HAP-1 (cell line): ENCODE results near the gene EPHB6.

ENCODE experiments used
- DNase-seq, 2 experiments: peaks; one replicate each; pipeline ENCODE4 v3.0.0-alpha.2; 2016 to 2020; ENCODE audit warnings: low spot score in 2 of 2
- H3K27me3 ChIP-seq: fragments of 250-450 bp; sonication (Bioruptor Pico); 2 replicates; pipeline ENCODE4 v1.5.1; 2020; ENCODE audit warnings: low read depth, mild to moderate bottlenecking, moderate library complexity
- H3K36me3 ChIP-seq: fragments of 250-450 bp; sonication (Bioruptor Pico); replicated peaks from 2 replicates; pipeline ENCODE4 v1.5.1; 2020; ENCODE audit warnings: mild to moderate bottlenecking
- H3K4me1 ChIP-seq: fragments of 250-450 bp; sonication (Bioruptor Pico); 2 replicates; pipeline ENCODE4 v1.5.1; 2020; ENCODE audit warnings: mild to moderate bottlenecking
- H3K4me3 ChIP-seq: fragments of 250-450 bp; sonication (Bioruptor Pico); 2 replicates; pipeline ENCODE4 v1.5.1; 2020; ENCODE audit warnings: mild to moderate bottlenecking, moderate library complexity
- H3K9me3 ChIP-seq: fragments of 250-450 bp; sonication (Bioruptor Pico); 2 replicates; pipeline ENCODE4 v1.5.1; 2020; ENCODE audit warnings: mild to moderate bottlenecking, moderate library complexity
- in situ Hi-C: fragments of 300-500 bp; cut with MboI; formaldehyde crosslinking; loops from 3 replicates; pipeline ENCODE4 v1.14.3; 2020; ENCODE audit warnings: low sequenced_read_pairs, inconsistent platforms, mixed read lengths

EPHB6 gene

DNA sequence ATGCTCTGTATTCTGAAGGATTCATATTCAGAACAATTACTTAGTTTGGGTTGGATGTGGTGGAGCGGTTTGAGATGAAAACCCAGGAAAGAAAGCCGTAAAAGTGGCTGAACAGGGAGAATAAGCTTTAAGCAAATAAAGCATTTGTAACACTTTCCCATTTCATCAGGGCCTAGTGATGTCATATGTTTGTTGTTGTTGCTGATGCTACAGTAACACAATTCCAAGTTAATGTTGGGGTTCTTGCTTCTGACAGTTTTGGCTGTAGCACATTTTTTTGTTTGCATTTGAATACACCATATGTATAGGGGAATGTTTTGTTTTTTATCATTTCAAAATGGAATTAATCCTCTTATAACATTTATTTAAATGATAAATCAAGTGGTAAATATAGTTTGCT, 40.4 kb upstream of the EPHB6 start:
- Histone ChIP-seq H3K9me3 (no peaks in the 10 kb centered on the region), H3K4me3 (no peak overlapping the region), H3K36me3 (no peaks in the 10 kb centered on the region), H3K4me1 (no peaks in the 10 kb centered on the region), H3K27me3 (peaks cover 4% of the 10 kb centered on the region)
- no peak for DNase-seq
- in situ Hi-C loops, result no loop called here

GRCh38 chr7:142815134-142815533, 39.7 kb upstream of the EPHB6 start:
- in situ Hi-C loops, result no loop called here
- Histone ChIP-seq H3K36me3 (no peaks in the 10 kb centered on the region), H3K9me3 (no peaks in the 10 kb centered on the region), H3K27me3 (peaks cover 4% of the 10 kb centered on the region), H3K4me3 (no peak overlapping the region), H3K4me1 (no peaks in the 10 kb centered on the region)
- DNase-seq, result no peak

DNA sequence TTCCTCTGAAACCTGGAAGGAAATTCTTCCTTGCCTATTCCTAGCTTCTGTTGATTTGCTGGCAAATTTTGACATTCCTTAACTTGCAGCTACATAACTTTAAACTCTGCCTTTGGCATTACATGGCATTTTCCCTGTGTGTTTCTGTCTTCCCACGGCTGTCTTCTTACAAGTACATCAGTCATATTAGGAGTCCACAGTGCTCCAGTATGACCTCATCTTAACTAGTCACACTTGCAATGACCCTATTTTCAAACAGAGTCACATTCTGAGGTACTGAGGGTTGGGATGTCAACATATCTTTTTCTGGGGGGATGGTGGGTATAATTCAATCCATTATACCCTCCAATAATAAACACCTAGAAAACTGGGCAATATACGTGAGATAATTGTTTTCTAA, 37.4 kb upstream of the EPHB6 start:
- Histone ChIP-seq H3K4me3 (no peak overlapping the region), H3K36me3 (no peaks in the 10 kb centered on the region), H3K27me3 (peaks cover 2% of the 10 kb centered on the region; the same call in 1 of the 2 replicates), H3K4me1 (no peaks in the 10 kb centered on the region), H3K9me3 (no peaks in the 10 kb centered on the region)
- no peak for DNase-seq
- in situ Hi-C loops, result no loop called here

DNA sequence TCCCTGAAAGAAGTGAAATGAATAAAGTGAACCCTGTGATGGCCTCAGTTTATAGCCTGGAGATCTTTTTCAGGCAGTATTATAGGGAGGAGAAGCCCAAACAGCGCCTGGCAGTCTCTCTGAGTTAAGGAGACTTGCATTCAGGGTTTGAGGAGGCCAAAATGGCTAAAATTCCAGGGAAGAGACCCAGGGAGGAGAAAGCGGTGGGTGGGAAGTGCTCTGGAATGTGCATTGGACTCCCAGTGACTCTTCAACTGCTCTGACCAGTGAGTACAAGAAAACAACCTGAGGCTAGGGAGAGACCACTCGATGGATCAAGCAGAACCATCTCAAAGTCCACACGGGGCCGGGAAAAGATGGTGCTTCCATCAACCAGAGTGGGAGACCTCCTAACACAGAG, 35.3 kb upstream of the EPHB6 start:
- in situ Hi-C loops, result no loop called here
- peaks cover 2% of the 10 kb centered on the region; the same call in 1 of the 2 replicates for H3K27me3 ChIP-seq
- no peak for DNase-seq
- no peaks in the 10 kb centered on the region for H3K9me3 ChIP-seq
- H3K36me3 ChIP-seq, result no peaks in the 10 kb centered on the region
- H3K4me1 ChIP-seq, result no peaks in the 10 kb centered on the region
- H3K4me3 ChIP-seq, result no peak overlapping the region

GRCh38 chr7:142822714-142823113, 32.2 kb upstream of the EPHB6 start:
- in situ Hi-C loops, result no loop called here
- no peaks in the 10 kb centered on the region for H3K36me3 ChIP-seq
- no peak overlapping the region for H3K4me3 ChIP-seq
- H3K4me1 ChIP-seq, result no peaks in the 10 kb centered on the region
- no peak for DNase-seq
- no peaks in the 10 kb centered on the region for H3K9me3 ChIP-seq
- no peaks in the 10 kb centered on the region; the same call in 1 of the 2 replicates for H3K27me3 ChIP-seq

DNA sequence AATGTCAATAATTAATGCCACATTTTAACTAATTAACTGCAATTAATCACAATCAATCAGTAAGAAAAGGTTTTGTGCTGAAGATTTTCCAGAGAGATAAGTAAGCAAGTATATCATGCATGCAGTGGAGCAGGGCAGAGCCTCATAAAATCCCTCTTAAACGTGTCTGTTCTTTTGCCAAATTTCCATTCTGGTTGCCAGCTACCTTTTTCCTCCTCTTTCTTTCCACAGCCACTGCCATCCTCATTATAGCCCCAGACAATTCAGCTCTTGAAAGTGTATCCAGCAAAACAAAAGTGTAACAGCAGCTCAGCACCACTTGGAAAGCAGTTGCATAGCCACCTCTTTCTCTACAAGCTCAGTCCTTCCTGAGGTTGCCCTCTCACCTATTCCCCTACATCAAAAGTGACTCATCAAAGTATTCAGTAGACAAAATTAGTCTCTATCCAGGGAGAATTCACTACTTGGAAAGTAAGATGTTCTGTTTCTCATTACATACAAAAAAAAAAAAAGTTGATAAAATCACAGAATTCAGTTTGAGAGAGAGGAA, 26.9 kb upstream of the EPHB6 start:
- H3K4me1 ChIP-seq, result no peaks in the 10 kb centered on the region
- H3K27me3 ChIP-seq, result no peaks in the 10 kb centered on the region
- H3K4me3 ChIP-seq, result no peak overlapping the region
- no peaks in the 10 kb centered on the region for H3K36me3 ChIP-seq
- in situ Hi-C loops, result no loop called here
- no peaks in the 10 kb centered on the region for H3K9me3 ChIP-seq
- DNase-seq, result no peak

GRCh38 chr7:142832417-142832816, 22.5 kb upstream of the EPHB6 start:
- H3K9me3 ChIP-seq, result no peaks in the 10 kb centered on the region
- no peak for DNase-seq
- H3K27me3 ChIP-seq, result no peaks in the 10 kb centered on the region
- no peak overlapping the region for H3K4me3 ChIP-seq
- H3K36me3 ChIP-seq, result no peaks in the 10 kb centered on the region
- in situ Hi-C loops, result no loop called here
- no peaks in the 10 kb centered on the region for H3K4me1 ChIP-seq

DNA sequence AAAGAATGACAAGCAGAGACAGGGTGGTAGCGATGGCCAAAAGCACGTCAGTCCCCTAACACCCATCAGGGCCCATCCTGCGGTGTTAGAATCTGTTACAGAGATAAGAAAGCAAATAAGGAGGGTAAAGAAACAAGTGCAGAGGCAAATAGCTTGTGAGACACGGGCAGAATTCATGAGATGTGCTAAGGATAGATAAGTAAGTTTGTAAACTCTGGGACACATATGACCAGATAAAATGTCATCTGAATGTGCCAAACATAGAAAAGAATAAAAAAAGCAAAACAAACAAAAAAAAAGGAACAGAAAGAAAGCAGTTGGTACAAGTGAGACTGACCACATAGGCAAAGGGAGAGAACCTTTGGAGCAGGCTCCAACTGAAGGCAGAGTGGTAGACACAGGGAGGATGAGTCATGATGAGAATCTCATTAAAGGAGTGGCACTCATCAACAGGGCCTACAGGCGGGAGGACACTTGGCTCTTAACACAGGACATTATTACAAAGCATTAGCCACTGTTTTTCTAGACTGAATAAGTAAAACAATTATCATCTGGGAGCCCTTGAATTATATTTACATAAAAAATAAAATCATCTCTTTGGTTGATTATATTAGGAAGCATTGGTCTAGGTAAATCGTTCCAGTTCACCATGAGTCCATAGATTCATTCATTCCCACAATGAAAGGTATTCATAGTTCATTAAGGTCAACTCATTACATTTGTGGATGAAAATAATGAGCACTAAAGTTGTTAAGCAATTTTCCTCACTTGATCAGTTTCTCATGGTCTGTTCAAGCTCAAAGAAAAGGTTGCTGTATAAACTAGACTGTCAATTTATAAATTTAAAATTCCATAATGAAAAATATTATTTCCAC, 21.5 kb upstream of the EPHB6 start:
- no peak for DNase-seq
- Histone ChIP-seq H3K36me3 (no peaks in the 10 kb centered on the region), H3K27me3 (no peaks in the 10 kb centered on the region), H3K4me3 (no peak overlapping the region), H3K9me3 (no peaks in the 10 kb centered on the region), H3K4me1 (no peaks in the 10 kb centered on the region)
- in situ Hi-C loops, result no loop called here

DNA sequence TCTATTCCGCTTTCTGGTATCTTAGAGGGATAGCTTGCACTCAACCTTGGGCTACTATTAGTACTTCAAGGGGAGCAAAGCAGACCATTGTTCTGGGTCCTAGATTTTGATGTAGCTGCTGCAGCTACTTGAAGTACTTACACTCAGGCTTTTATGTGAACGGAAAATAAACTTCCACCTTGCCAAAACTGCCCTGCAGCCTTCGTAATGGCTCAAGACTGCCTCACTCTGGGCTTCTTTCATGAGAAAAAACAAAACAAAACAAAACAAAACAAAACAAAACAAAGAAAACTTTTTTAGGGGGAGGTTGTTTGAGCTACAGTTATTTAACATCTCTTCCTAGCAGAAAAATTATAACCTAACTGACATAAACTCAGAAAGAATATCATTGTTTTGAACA, 19.4 kb upstream of the EPHB6 start:
- no peaks in the 10 kb centered on the region for H3K36me3 ChIP-seq
- in situ Hi-C loops, result no loop called here
- no peak overlapping the region for H3K4me3 ChIP-seq
- H3K4me1 ChIP-seq, result no peaks in the 10 kb centered on the region
- no peaks in the 10 kb centered on the region for H3K9me3 ChIP-seq
- H3K27me3 ChIP-seq, result no peaks in the 10 kb centered on the region
- DNase-seq, result no peak

GRCh38 chr7:142836426-142836825, 18.4 kb upstream of the EPHB6 start:
- Histone ChIP-seq H3K9me3 (no peaks in the 10 kb centered on the region), H3K27me3 (no peaks in the 10 kb centered on the region), H3K4me1 (no peaks in the 10 kb centered on the region), H3K4me3 (no peak overlapping the region), H3K36me3 (no peaks in the 10 kb centered on the region)
- in situ Hi-C loops, result no loop called here
- no peak for DNase-seq

DNA sequence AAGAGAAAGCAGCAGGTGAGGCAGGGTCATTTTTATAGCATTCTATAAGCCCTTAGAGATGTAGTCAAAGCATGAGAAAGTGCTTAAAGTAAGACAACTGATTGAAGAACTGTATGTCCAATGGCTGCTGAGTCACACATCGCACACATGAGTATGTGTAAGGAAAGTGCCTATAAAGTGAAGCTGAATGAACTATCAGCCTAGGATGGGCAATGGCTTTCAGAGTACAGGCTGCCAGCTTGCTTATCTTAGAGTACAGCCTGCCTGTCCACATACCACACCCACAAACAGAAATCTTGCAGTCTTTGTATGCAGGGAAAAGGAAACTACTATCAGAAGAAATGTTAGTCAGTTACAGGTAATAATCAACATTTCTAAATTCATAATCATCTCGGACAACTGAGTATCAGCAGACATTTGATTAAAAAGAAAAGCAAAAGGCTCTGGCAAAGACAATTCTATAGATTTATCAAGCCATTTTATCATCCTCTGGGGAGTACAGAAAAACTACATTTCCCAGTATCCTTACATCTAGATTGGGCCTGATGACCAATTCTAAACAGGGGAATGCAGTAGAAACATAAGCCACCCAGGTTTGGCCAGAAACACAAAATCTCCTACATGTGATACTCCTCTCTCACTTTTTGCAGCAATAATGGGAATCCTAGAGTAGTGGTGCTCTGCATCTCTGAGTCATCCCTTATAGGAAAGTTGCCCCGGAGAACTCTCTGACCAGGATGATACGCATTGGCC, 16.2 kb upstream of the EPHB6 start:
- in situ Hi-C loops, result no loop called here
- no peaks in the 10 kb centered on the region for H3K9me3 ChIP-seq
- H3K4me3 ChIP-seq, result no peak overlapping the region
- H3K27me3 ChIP-seq, result 0 out of 2 replicates have a peak, but pooled peaks cover 1% of the 10 kb centered on the region
- H3K36me3 ChIP-seq, result no peaks in the 10 kb centered on the region
- DNase-seq, result no peak
- H3K4me1 ChIP-seq, result no peaks in the 10 kb centered on the region

GRCh38 chr7:142842251-142842766, 12.6 kb upstream of the EPHB6 start:
- Histone ChIP-seq H3K4me3 (no peak overlapping the region), H3K4me1 (no peaks in the 10 kb centered on the region), H3K27me3 (peaks cover 10% of the 10 kb centered on the region; the same call in 1 of the 2 replicates), H3K9me3 (no peaks in the 10 kb centered on the region), H3K36me3 (no peaks in the 10 kb centered on the region)
- in situ Hi-C loops, result no loop called here
- DNase-seq, result no peak

- H3K27me3 ChIP-seq, result peaks cover 22% of the 10 kb centered on the region
- no peak for DNase-seq
- in situ Hi-C loops, result no loop called here
Measured at GRCh38 chr7:142847353-142847752, 7.5 kb upstream of the EPHB6 start.

GRCh38 chr7:142851269-142851668, 3.6 kb upstream of the EPHB6 start:
- Histone ChIP-seq H3K9me3 (no peaks in the 10 kb centered on the region), H3K27me3 (peaks cover 15% of the 10 kb centered on the region), H3K36me3 (no peaks in the 10 kb centered on the region), H3K4me1 (no peaks in the 10 kb centered on the region), H3K4me3 (no peak overlapping the region)
- no peak for DNase-seq
- in situ Hi-C loops, result loop anchor here (10.0 kb wide), 2 partner anchors 154 to 364 kb away; no protein-coding TSS in a partner anchor

More at GRCh38 chr7:142847353-142847752, 7.5 kb upstream of the EPHB6 start:
- H3K36me3 ChIP-seq, result no peaks in the 10 kb centered on the region
- H3K9me3 ChIP-seq, result no peaks in the 10 kb centered on the region
- H3K4me3 ChIP-seq, result no peak overlapping the region
- no peaks in the 10 kb centered on the region for H3K4me1 ChIP-seq
